GM18499 (cell line): ENCODE results near the gene NFIX.

ENCODE experiments used
- ATAC-seq: cut with Tn5 transposase; IDR thresholded peaks from one replicate; pipeline ENCODE4 v1.9.1; 2021; ENCODE audit warnings: moderate number of reproducible peaks; ENCODE audit not compliant: insufficient read depth, unreplicated experiment

NFIX gene

DNA sequence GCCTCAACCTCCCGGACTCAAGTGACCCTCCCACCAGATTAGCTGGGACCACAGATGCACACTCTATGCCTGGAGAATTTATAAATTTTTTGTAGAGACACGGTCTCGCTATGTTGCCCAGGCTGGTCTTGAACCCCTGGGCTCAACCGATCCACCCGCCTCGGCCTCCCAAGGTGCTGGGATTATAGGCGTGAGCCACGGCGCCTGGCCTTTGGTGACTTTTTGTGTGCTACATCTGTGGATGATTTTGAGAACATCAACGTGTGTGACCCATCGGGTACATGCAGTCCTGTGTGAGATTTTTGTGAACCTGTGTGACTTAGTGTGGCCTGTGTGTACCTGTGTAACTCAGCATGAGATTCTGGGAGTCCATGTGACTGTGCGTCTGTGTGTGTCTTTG is 8.5 kb upstream of the NFIX start:
- no peak for ATAC-seq

GRCh38 chr19:12987190-12987589 is 8.1 kb upstream of the NFIX start:
- no peak for ATAC-seq

GRCh38 chr19:12987781-12988180 is 7.5 kb upstream of the NFIX start:
- no peak for ATAC-seq

DNA sequence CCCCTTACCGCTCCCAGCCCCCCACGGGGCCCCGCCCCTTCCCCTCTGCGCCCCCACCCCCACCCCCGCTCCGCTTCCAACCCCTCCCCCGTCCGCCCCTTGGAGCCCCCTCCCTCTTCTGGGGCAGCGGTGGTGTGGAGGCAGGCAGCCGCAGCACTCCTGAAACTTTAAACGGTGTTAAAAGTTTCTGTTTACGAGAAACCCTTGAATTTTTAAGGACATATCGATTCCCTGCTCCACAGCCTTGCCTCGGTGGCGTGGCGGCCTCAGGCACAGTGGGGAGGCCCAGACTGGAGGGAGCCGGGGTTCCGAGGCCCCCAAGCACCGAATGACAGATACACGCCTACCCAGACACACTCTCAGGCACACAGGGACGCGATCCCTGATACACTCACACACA is 4.8 kb upstream of the NFIX start:
- ATAC-seq = no peak

GRCh38 chr19:12990853-12991252 is 4.4 kb upstream of the NFIX start:
- no peak for ATAC-seq

- ATAC-seq = no peak
Measured at GRCh38 chr19:12991296-12991695, 4.0 kb upstream of the NFIX start.

GRCh38 chr19:12992729-12993128 is 2.5 kb upstream of the NFIX start:
- no peak for ATAC-seq

GRCh38 chr19:12993562-12993961 is 1.7 kb upstream of the NFIX start:
- no peak for ATAC-seq

- ATAC-seq = no peak
Measured at GRCh38 chr19:12995596-12996405, 526 bp downstream of the NFIX start.

DNA sequence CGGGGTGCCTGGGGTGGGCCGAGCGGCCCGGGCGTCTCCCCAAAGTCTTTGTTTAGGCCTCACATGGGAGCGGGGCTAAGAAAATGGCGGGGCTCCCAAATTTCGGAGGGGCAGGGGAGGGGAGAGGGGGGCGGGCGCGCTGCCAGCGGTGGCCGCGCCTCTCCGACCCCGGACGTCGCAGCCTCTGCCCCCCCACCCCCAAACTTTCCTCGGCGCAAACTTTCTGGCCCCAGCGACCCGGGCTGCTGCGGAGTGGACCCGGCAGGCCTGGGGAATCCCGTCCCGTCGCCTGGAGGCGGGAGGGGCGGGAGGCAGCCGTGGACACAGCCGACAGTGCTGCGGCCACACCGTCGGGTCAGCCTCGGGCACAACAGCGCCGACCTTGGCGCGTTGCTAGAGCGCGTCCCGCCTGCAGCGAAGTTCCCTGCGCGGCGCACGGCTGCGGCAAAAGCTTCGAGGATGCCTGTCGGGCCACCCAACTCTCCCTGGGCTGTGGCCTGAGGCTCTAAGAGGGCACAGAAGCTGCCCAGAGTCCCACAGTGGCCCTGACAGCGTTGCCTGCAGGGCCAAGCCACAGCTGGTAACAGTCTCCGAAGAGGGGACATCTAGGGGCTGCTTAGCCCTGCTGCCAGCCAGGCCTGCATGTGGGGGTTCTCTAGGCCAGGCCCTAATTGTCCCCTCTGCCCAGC is 1.3 kb downstream of the NFIX start:
- ATAC-seq = no peak

GRCh38 chr19:12997179-12997966 is 2.1 kb downstream of the NFIX start:
- no peak for ATAC-seq

- ATAC-seq = no peak
Measured at GRCh38 chr19:12997967-12998940, 3.0 kb downstream of the NFIX start.

DNA sequence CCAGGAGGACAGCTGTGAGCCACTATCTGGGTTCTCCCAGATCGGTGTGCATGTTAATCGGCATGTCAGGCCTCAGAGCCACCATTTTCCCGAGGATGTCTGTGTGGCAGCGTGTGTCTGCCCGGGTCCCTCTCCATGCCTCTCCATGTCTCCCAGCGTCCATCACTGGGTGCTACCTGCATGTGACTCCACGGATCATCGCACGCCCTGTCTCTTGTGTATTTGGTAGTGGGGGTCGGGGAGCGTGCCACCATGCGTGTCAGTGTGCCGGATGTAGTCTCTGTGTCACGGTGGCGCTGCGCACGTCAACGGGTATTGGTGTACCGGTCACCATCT is 5.9 kb downstream of the NFIX start:
- no peak for ATAC-seq

GRCh38 chr19:13001502-13002165 is 6.4 kb downstream of the NFIX start:
- ATAC-seq = no peak

GRCh38 chr19:13002166-13002898 is 7.1 kb downstream of the NFIX start:
- no peak for ATAC-seq

GRCh38 chr19:13003081-13003480 is 7.8 kb downstream of the NFIX start:
- no peak for ATAC-seq

DNA sequence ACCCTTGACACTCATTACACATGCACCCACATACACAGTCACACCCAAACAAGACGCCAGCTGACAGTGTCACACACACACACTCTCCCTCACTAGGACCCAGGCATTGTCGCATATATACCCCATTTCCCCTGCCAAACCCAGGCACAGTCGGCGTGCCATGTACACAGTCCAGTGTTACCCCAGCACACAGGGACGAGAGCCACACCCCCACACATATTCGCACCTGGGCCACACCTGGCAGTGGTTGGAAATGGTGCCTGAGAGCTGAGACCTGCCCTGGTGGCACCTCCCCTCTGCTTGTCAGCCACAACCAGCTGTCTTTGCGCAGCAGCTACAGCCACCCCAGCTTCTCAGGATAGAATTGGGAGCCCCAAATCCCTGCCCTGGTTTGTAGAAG is 9.0 kb downstream of the NFIX start:
- ATAC-seq = no peak

- ATAC-seq = no peak
Measured at GRCh38 chr19:13005253-13005652, 10.0 kb downstream of the NFIX start.

- no peak for ATAC-seq
Measured at GRCh38 chr19:13005861-13006370, 10.6 kb downstream of the NFIX start.
